CD4-positive, alpha-beta T cell treated with Interleukin-4 for 4 hours (primary cell): ENCODE measurements around the gene RAPGEF5.
A peak's percentile ranks its signal among the peaks of the same experiment; 100 is the strongest.
"Not testable (repeated sequence)": the region's sequence is repeated elsewhere in the genome, so short reads cannot be mapped to it uniquely, and the experiment has no call there.

Experiments used
- DNase-seq: peaks from one replicate; pipeline ENCODE4 v3.0.0-alpha.2; 2020

RAPGEF5 gene

GRCh38 chr7:22111661-22112060 lies 245.3 kb downstream of the RAPGEF5 start:
- DNase-seq: no peak

GRCh38 chr7:22110881-22111280 lies 246.1 kb downstream of the RAPGEF5 start:
- DNase-seq: no peak

- DNase-seq: peak; percentile 66
Observed at GRCh38 chr7:22110227-22110839, 246.6 kb downstream of the RAPGEF5 start.

- DNase-seq: no peak
Observed at GRCh38 chr7:22109761-22110160, 247.2 kb downstream of the RAPGEF5 start.

- DNase-seq: no peak
Observed at GRCh38 chr7:22108151-22108845, 248.7 kb downstream of the RAPGEF5 start.

- no peak for DNase-seq
Observed at GRCh38 chr7:22105550-22105949, 251.4 kb downstream of the RAPGEF5 start.

GRCh38 chr7:22094413-22095342 lies 262.3 kb downstream of the RAPGEF5 start:
- no peak for DNase-seq

- DNase-seq: no peak
Observed at GRCh38 chr7:22093936-22094335, 263.0 kb downstream of the RAPGEF5 start.

- no peak for DNase-seq
Observed at GRCh38 chr7:22093001-22093400, 264.0 kb downstream of the RAPGEF5 start.

- not testable (repeated sequence) for DNase-seq
Observed at GRCh38 chr7:22090958-22091525, 265.9 kb downstream of the RAPGEF5 start.

GRCh38 chr7:22090512-22090911 lies 266.4 kb downstream of the RAPGEF5 start:
- DNase-seq: no peak

GRCh38 chr7:22090107-22090506 lies 266.8 kb downstream of the RAPGEF5 start:
- DNase-seq: no peak

GRCh38 chr7:22088827-22089226 lies 268.1 kb downstream of the RAPGEF5 start:
- no peak for DNase-seq

- no peak for DNase-seq
Observed at GRCh38 chr7:22087861-22088260, 269.1 kb downstream of the RAPGEF5 start.

GRCh38 chr7:22083704-22084240 lies 273.2 kb downstream of the RAPGEF5 start:
- no peak for DNase-seq

GRCh38 chr7:22082886-22083703 lies 273.9 kb downstream of the RAPGEF5 start:
- peak; percentile 77 for DNase-seq

GRCh38 chr7:22082553-22082885 lies 274.4 kb downstream of the RAPGEF5 start:
- DNase-seq: no peak

GRCh38 chr7:22080219-22080618 lies 276.7 kb downstream of the RAPGEF5 start:
- DNase-seq: not testable (repeated sequence)

GRCh38 chr7:22078872-22079271 lies 278.1 kb downstream of the RAPGEF5 start:
- not testable (repeated sequence) for DNase-seq

GRCh38 chr7:22075561-22075960 lies 281.4 kb downstream of the RAPGEF5 start:
- DNase-seq: no peak

- no peak for DNase-seq
Observed at GRCh38 chr7:22074897-22075296, 282.1 kb downstream of the RAPGEF5 start.
